ENCODE data around the gene RPS19BP1. TPM values are rescaled to one million over a fixed set of nuclear protein-coding genes. Genes with fewer than 3 reads are reported as not detected.

The RPS19BP1 gene
- total and polyA plus RNA-seq, 2 donors: 114 to 127 TPM

DNA sequence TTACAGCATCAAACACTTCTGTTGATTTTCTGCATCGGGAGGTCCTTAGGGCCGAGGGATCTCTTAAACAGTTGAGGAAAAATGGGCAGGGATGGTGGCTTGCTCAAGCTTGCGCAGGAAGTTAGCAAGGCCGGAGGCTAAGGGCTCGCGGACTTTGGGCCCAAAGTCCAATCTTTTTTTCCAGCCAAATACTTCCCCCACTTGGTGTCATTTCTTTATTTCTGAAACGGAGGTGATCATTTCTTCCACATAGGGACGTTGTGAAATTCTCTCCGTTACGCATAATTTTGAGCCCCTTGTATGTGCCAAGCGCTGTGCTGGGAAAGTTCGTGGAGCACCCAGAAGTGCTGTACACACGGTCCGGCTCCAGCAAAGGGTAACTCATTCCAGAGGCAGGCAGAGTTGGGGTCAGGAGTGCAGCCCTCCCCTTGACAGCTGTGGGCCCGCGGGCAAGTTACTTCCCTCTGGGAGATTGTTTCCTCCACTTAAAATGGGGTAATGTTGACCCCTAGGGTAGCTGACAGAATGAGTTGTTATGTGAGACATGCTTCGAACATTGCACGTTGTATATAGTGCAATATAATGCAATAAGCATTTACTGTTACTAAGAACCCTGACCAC, 29.6 kb downstream of the RPS19BP1 start:
- Histone ChIP-seq H3K4me3 (ENCODE audit: low read length in 2 of 2) (peak overlapping the region; percentile 86 to 90), H3K4me1 (ENCODE audit: control insufficient read depth in 2 of 2, insufficient read depth in 2 of 2, low read length in 2 of 2) (peaks cover 8 to 33% of the 10 kb centered on the region in 2 donors), H3K27ac (ENCODE audit: low read depth in 1 of 2, low read length in 1 of 2) (peak overlapping the region in 1 of 2 donors; percentile 87), H3K27me3 (ENCODE audit: control insufficient read depth in 2 of 2, insufficient read depth in 1 of 2, low read length in 1 of 2) (no peaks in the 10 kb centered on the region), H3K9me3 (ENCODE audit: control insufficient read depth in 2 of 2, insufficient read depth in 1 of 2, low read length in 1 of 2) (no peaks in the 10 kb centered on the region), H3K36me3 (ENCODE audit: control insufficient read depth in 2 of 2, insufficient read depth in 2 of 2, low read length in 1 of 2) (peaks cover 27 to 43% of the 10 kb centered on the region in 2 donors)
- no peak for DNase-seq (ENCODE audit: low read depth in 6 of 9, low spot score in 9 of 9)
- 11% methylated on average over 18 of the region's 18 CpGs for WGBS

DNA sequence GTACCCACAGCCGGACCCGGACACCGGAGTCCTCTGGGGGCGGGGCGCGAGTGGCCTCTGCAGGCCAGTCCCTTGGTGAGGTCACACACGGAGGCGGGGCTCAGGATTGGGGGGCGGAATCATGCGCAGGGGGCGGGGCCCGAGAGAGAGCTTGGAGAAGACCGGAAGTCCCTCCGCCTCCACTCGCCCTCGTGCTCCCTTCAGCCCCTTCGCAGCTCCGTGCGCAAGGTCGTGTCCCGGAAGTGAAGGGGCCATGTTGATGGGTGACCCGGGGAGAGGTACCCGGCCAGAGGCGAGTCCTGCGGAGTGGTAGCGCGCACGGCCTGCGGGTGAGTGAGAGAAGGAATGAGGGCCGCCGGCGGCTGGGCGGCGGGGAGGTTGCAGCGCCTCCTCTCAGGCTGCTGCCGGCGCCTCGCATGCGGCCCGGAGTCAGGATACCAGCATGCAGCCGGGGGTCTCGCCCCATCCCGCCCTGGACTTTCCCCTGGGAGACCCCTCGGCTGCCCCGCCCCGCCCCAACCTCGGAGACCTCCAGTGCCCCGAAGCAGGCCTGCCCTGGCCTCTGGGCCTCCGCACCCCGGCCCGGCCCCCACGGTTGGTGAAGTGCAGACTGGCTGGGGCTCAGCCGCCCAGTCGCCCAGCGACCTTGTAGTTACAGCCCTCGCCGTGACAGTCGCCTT, 30.3 kb downstream of the RPS19BP1 start, which contains the start of gene MIEF1:
TSS of gene MIEF1 (plus strand) at position 182 of the 680 bp plus-strand sequence. CDS start 9,005 bp downstream, outside the sequence.
- Histone ChIP-seq H3K27me3 (ENCODE audit: control insufficient read depth in 2 of 2, insufficient read depth in 1 of 2, low read length in 1 of 2) (no peaks in the 10 kb centered on the region), H3K27ac (ENCODE audit: low read depth in 1 of 2, low read length in 1 of 2) (peak within 1 kb of the TSS; percentile 58 to 87), H3K4me1 (ENCODE audit: control insufficient read depth in 2 of 2, insufficient read depth in 2 of 2, low read length in 2 of 2) (peaks cover 8 to 40% of the 10 kb centered on the region in 2 donors), H3K36me3 (ENCODE audit: control insufficient read depth in 2 of 2, insufficient read depth in 2 of 2, low read length in 1 of 2) (peaks cover 27 to 40% of the 10 kb centered on the region in 2 donors), H3K4me3 (ENCODE audit: low read length in 2 of 2) (peak within 1 kb of the TSS; percentile 86 to 90), H3K9me3 (ENCODE audit: control insufficient read depth in 2 of 2, insufficient read depth in 1 of 2, low read length in 1 of 2) (no peaks in the 10 kb centered on the region)
- DNase-seq (ENCODE audit: low read depth in 6 of 9, low spot score in 9 of 9): peak; percentile 65 to 93 (median 85)
- WGBS: under 1% methylated on average over 58 of the region's 58 CpGs

DNA sequence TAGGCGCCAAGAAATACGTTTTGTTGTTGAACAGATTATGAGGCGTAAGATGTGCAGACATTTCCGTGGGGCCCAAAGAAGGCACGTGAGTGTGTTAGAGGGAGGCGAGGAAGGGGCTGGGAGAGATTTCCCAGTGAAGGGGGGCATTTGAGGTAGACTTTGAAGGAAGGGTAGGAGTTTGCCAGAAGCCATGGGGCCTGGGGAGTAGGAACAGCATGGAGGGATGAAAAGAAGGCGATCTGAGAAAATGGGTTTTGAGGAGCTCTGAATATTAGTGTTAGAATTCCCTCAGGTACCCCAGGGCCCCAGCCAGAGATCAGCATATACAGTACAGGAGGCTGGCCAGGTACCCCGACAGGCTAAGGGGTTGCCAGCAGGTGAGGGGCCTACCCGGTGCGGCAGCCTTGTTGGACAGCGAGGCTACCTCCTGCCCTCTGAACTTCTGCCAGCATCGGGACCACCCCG, 30.9 kb downstream of the RPS19BP1 start:
- no peak for DNase-seq (ENCODE audit: low read depth in 6 of 9, low spot score in 9 of 9)
- H3K4me1 ChIP-seq (ENCODE audit: control insufficient read depth in 2 of 2, insufficient read depth in 2 of 2, low read length in 2 of 2): peaks cover 8 to 42% of the 10 kb centered on the region in 2 donors
- H3K36me3 ChIP-seq (ENCODE audit: control insufficient read depth in 2 of 2, insufficient read depth in 2 of 2, low read length in 1 of 2): peaks cover 22 to 36% of the 10 kb centered on the region in 2 donors
- 64% methylated on average over 13 of the region's 13 CpGs for WGBS
- H3K9me3 ChIP-seq (ENCODE audit: control insufficient read depth in 2 of 2, insufficient read depth in 1 of 2, low read length in 1 of 2): no peaks in the 10 kb centered on the region
- peak overlapping the region; percentile 58 to 67 for H3K27ac ChIP-seq (ENCODE audit: low read depth in 1 of 2, low read length in 1 of 2)
- peak overlapping the region; percentile 86 to 90 for H3K4me3 ChIP-seq (ENCODE audit: low read length in 2 of 2)
- H3K27me3 ChIP-seq (ENCODE audit: control insufficient read depth in 2 of 2, insufficient read depth in 1 of 2, low read length in 1 of 2): no peaks in the 10 kb centered on the region

- Histone ChIP-seq H3K27ac (ENCODE audit: low read depth in 1 of 2, low read length in 1 of 2) (no peak overlapping the region), H3K4me3 (ENCODE audit: low read length in 2 of 2) (no peak overlapping the region), H3K4me1 (ENCODE audit: control insufficient read depth in 2 of 2, insufficient read depth in 2 of 2, low read length in 2 of 2) (peaks cover 8 to 49% of the 10 kb centered on the region in 2 donors), H3K27me3 (ENCODE audit: control insufficient read depth in 2 of 2, insufficient read depth in 1 of 2, low read length in 1 of 2) (no peaks in the 10 kb centered on the region), H3K9me3 (ENCODE audit: control insufficient read depth in 2 of 2, insufficient read depth in 1 of 2, low read length in 1 of 2) (no peaks in the 10 kb centered on the region), H3K36me3 (ENCODE audit: control insufficient read depth in 2 of 2, insufficient read depth in 2 of 2, low read length in 1 of 2) (peaks cover 9 to 20% of the 10 kb centered on the region in 2 donors)
- DNase-seq (ENCODE audit: low read depth in 6 of 9, low spot score in 9 of 9): no peak
- WGBS: 95% methylated on average over 6 of the region's 6 CpGs
Observed at GRCh38 chr22:39500101-39500500, 32.4 kb downstream of the RPS19BP1 start.

DNA sequence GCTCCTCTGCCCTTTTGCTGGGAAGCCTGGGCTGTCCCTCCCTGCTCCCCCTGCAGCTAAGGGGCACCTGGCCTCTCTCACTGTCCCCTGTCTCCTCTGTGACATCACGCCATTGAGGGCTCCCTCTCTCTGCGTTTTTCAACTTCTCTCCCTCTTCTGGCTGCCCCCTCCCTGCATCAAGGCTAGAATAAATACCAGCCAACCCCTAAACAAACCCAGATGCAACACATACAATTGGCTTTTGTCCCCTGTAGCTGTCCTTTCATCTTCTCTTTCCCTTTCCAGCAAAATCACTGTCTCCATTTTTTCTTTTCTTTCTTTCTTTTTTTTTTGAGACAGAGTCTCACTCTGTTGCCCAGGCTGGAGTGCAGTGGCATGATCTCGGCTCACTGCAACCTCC, 33.7 kb downstream of the RPS19BP1 start:
- Histone ChIP-seq H3K9me3 (ENCODE audit: control insufficient read depth in 2 of 2, insufficient read depth in 1 of 2, low read length in 1 of 2) (no peaks in the 10 kb centered on the region), H3K36me3 (ENCODE audit: control insufficient read depth in 2 of 2, insufficient read depth in 2 of 2, low read length in 1 of 2) (peaks cover 0 to 7% of the 10 kb centered on the region in 2 donors), H3K4me1 (ENCODE audit: control insufficient read depth in 2 of 2, insufficient read depth in 2 of 2, low read length in 2 of 2) (peaks cover 8 to 44% of the 10 kb centered on the region in 2 donors), H3K4me3 (ENCODE audit: low read length in 2 of 2) (no peak overlapping the region), H3K27ac (ENCODE audit: low read depth in 1 of 2, low read length in 1 of 2) (no peak overlapping the region), H3K27me3 (ENCODE audit: control insufficient read depth in 2 of 2, insufficient read depth in 1 of 2, low read length in 1 of 2) (no peaks in the 10 kb centered on the region)
- DNase-seq (ENCODE audit: low read depth in 6 of 9, low spot score in 9 of 9): no peak
- 78% methylated on average over 3 of the region's 3 CpGs for WGBS

GRCh38 chr22:39498368-39498767, 34.2 kb downstream of the RPS19BP1 start:
- no peak for DNase-seq (ENCODE audit: low read depth in 6 of 9, low spot score in 9 of 9)
- Histone ChIP-seq H3K9me3 (ENCODE audit: control insufficient read depth in 2 of 2, insufficient read depth in 1 of 2, low read length in 1 of 2) (no peaks in the 10 kb centered on the region), H3K27ac (ENCODE audit: low read depth in 1 of 2, low read length in 1 of 2) (no peak overlapping the region), H3K36me3 (ENCODE audit: control insufficient read depth in 2 of 2, insufficient read depth in 2 of 2, low read length in 1 of 2) (peaks cover 0 to 3% of the 10 kb centered on the region in 2 donors), H3K27me3 (ENCODE audit: control insufficient read depth in 2 of 2, insufficient read depth in 1 of 2, low read length in 1 of 2) (no peaks in the 10 kb centered on the region), H3K4me1 (ENCODE audit: control insufficient read depth in 2 of 2, insufficient read depth in 2 of 2, low read length in 2 of 2) (peaks cover 6 to 40% of the 10 kb centered on the region in 2 donors), H3K4me3 (ENCODE audit: low read length in 2 of 2) (no peak overlapping the region)
- WGBS: 88% methylated on average over 2 of the region's 2 CpGs

DNA sequence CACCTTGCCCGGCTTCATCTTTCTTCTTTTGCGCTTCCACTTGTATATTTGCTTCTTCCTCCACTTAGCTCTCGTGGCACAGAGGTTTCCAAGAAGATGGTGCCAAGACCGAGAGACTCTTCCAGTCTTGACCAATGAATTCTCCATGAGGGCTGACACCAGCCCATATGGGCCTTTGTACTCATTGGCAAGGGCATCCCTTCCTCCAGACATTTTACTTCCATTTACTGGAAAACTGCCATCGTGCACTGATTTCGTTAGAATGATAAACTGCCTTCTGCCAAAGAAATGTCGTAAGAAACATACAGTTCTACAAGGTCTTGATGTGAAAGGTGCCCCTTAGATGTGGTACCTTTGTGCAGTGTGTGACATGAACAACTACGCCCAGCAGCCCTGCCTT, 35.1 kb downstream of the RPS19BP1 start:
- peak in 2 of 9 donors; percentile 40 to 50 for DNase-seq (ENCODE audit: low read depth in 6 of 9, low spot score in 9 of 9)
- no peak overlapping the region for H3K4me3 ChIP-seq (ENCODE audit: low read length in 2 of 2)
- H3K27me3 ChIP-seq (ENCODE audit: control insufficient read depth in 2 of 2, insufficient read depth in 1 of 2, low read length in 1 of 2): no peaks in the 10 kb centered on the region
- H3K9me3 ChIP-seq (ENCODE audit: control insufficient read depth in 2 of 2, insufficient read depth in 1 of 2, low read length in 1 of 2): no peaks in the 10 kb centered on the region
- WGBS: 84% methylated on average over 8 of the region's 8 CpGs
- peaks cover 0 to 32% of the 10 kb centered on the region in 2 donors for H3K4me1 ChIP-seq (ENCODE audit: control insufficient read depth in 2 of 2, insufficient read depth in 2 of 2, low read length in 2 of 2)
- H3K27ac ChIP-seq (ENCODE audit: low read depth in 1 of 2, low read length in 1 of 2): no peak overlapping the region
- no peaks in the 10 kb centered on the region for H3K36me3 ChIP-seq (ENCODE audit: control insufficient read depth in 2 of 2, insufficient read depth in 2 of 2, low read length in 1 of 2)

- Histone ChIP-seq H3K27me3 (ENCODE audit: control insufficient read depth in 2 of 2, insufficient read depth in 1 of 2, low read length in 1 of 2) (no peaks in the 10 kb centered on the region), H3K4me3 (ENCODE audit: low read length in 2 of 2) (no peak overlapping the region), H3K9me3 (ENCODE audit: control insufficient read depth in 2 of 2, insufficient read depth in 1 of 2, low read length in 1 of 2) (no peaks in the 10 kb centered on the region), H3K36me3 (ENCODE audit: control insufficient read depth in 2 of 2, insufficient read depth in 2 of 2, low read length in 1 of 2) (no peaks in the 10 kb centered on the region), H3K27ac (ENCODE audit: low read depth in 1 of 2, low read length in 1 of 2) (no peak overlapping the region), H3K4me1 (ENCODE audit: control insufficient read depth in 2 of 2, insufficient read depth in 2 of 2, low read length in 2 of 2) (peaks cover 0 to 25% of the 10 kb centered on the region in 2 donors)
- peak in 3 of 9 donors; percentile 57 to 86 (median 67) for DNase-seq (ENCODE audit: low read depth in 6 of 9, low spot score in 9 of 9)
- 51% methylated on average over 13 of the region's 13 CpGs for WGBS
Observed at GRCh38 chr22:39496131-39496838, 36.3 kb downstream of the RPS19BP1 start.

All from thymus (tissue), 11 donors.